Endodermal cell (in vitro differentiated cells): ENCODE measurements around the gene STRN3. TPM values are rescaled to one million over a fixed set of nuclear protein-coding genes. Genes with fewer than 3 reads are reported as not detected.

Experiments used
- DNase-seq: peaks from one replicate; pipeline ENCODE4 v3.0.0-alpha.2; 2017
- H3K27ac ChIP-seq: 2 replicates; pipeline ENCODE4 v1.5.1; 2013; ENCODE audit warnings: mild to moderate bottlenecking, low read depth, low read length, moderate library complexity
- H3K27me3 ChIP-seq: 2 replicates; pipeline ENCODE4 v1.6.1; 2013; ENCODE audit warnings: mild to moderate bottlenecking, low read length, moderate library complexity; ENCODE audit not compliant: insufficient read depth, control insufficient read depth, poor library complexity, severe bottlenecking
- H3K36me3 ChIP-seq: 2 replicates; pipeline ENCODE4 v1.7.0; 2013; ENCODE audit warnings: mild to moderate bottlenecking, low read length, moderate library complexity; ENCODE audit not compliant: control insufficient read depth, insufficient read depth
- H3K4me1 ChIP-seq: one replicate; pipeline ENCODE4 v1.7.0; 2013; ENCODE audit warnings: low read length; ENCODE audit not compliant: control insufficient read depth, insufficient read depth
- H3K4me3 ChIP-seq: 2 replicates; pipeline ENCODE4 v1.5.1; 2013; ENCODE audit warnings: mild to moderate bottlenecking, low read length, moderate library complexity
- H3K9ac ChIP-seq: 2 replicates; pipeline ENCODE4 v1.6.1; 2013; ENCODE audit warnings: mild to moderate bottlenecking, low read length, moderate library complexity; ENCODE audit not compliant: poor library complexity, severe bottlenecking; ENCODE audit errors: extremely low read depth
- H3K9me3 ChIP-seq: 2 replicates; pipeline ENCODE4 v1.6.1; 2013; ENCODE audit warnings: mild to moderate bottlenecking, low read length, moderate library complexity; ENCODE audit not compliant: control insufficient read depth
- H3K27ac Mint-ChIP-seq: 2 replicates; pipeline ENCODE4 v1.8.0; 2020; ENCODE audit warnings: mixed read lengths
- H3K27me3 Mint-ChIP-seq: 2 replicates; pipeline ENCODE4 v1.8.0; 2021; ENCODE audit warnings: mild to moderate bottlenecking, mixed read lengths; ENCODE audit not compliant: insufficient read depth
- H3K36me3 Mint-ChIP-seq: 2 replicates; pipeline ENCODE4 v1.8.0; 2020; ENCODE audit warnings: low read depth, mixed read lengths
- H3K4me1 Mint-ChIP-seq: 2 replicates; pipeline ENCODE4 v1.8.0; 2020; ENCODE audit warnings: mixed read lengths
- H3K4me3 Mint-ChIP-seq: 2 replicates; pipeline ENCODE4 v1.8.0; 2020; ENCODE audit warnings: mild to moderate bottlenecking, moderate library complexity, mixed read lengths
- H3K9me3 Mint-ChIP-seq: 2 replicates; pipeline ENCODE4 v1.8.0; 2020; ENCODE audit warnings: mild to moderate bottlenecking, mixed read lengths
- WGBS, 2 experiments: methylation state at CpG; one replicate each; pipeline versions ENCODE4 v1.1.5 to v1.1.7; 2013; ENCODE audit warnings: missing lambda C conversion rate in 2 of 2, mixed read lengths in 1 of 2; ENCODE audit not compliant: insufficient coverage in 1 of 2, insufficient read length in 1 of 2; 5-methylcytosine and 5-hydroxymethylcytosine counted together
- total RNA-seq, 2 donors: library from RNA; stranded (reverse); fragmentation: NEBNext Ultra II Directional in 1 of 2; extraction: Animal tissue kit (Norgen Biotek cat#: 25700) in 1 of 2; gene quantifications; 2 replicates in 1 of 2; 3 replicates in 1 of 2; pipeline ENCODE4 v1.2.1, GENCODE V29; 2021
- TF ChIP-seq, protein P1 (sequence below): fragments of 200-600 bp; sonication (generic); conservative IDR thresholded peaks from 2 replicates; pipeline ENCODE4 v1.5.0; 2021; ENCODE audit warnings: antibody characterized with exemption, mild to moderate bottlenecking

STRN3 gene
- total RNA-seq, 2 donors from 2014 or later = 56.5 to 58.9 TPM

DNA sequence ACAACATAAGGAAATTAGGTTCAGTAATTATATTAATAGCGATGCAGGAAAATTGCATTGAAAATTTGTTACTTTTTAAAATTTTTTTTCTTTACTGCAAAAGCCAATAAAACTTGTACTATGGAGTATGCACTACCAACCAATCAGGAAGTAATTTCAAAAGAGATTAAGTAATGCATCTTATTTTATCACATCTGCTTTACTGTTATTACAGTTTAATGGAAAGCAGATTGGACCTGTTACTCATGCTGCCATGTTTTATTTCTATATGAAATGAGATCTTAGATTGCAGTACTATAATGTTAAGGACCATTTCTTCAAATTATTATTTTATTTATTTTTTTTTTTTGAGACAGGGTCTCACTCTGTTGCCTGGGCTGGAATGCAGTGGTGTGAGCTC lies 1.7 kb upstream of the STRN3 start:
- no peaks in the 10 kb centered on the region for H3K9me3 Mint-ChIP-seq
- H3K36me3 ChIP-seq = peaks cover 3% of the 10 kb centered on the region
- no peaks in the 10 kb centered on the region for H3K27me3 Mint-ChIP-seq
- no peak for DNase-seq
- H3K9ac ChIP-seq = no peak overlapping the region
- no peaks in the 10 kb centered on the region for H3K27me3 ChIP-seq
- TF ChIP-seq, protein P1, sequence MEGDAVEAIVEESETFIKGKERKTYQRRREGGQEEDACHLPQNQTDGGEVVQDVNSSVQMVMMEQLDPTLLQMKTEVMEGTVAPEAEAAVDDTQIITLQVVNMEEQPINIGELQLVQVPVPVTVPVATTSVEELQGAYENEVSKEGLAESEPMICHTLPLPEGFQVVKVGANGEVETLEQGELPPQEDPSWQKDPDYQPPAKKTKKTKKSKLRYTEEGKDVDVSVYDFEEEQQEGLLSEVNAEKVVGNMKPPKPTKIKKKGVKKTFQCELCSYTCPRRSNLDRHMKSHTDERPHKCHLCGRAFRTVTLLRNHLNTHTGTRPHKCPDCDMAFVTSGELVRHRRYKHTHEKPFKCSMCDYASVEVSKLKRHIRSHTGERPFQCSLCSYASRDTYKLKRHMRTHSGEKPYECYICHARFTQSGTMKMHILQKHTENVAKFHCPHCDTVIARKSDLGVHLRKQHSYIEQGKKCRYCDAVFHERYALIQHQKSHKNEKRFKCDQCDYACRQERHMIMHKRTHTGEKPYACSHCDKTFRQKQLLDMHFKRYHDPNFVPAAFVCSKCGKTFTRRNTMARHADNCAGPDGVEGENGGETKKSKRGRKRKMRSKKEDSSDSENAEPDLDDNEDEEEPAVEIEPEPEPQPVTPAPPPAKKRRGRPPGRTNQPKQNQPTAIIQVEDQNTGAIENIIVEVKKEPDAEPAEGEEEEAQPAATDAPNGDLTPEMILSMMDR = no peak
- no CpG with 5 or more reads among the region's 1 CpG for WGBS, 2 experiments
- peak overlapping the region; percentile 94 for H3K4me3 ChIP-seq
- peaks cover 10% of the 10 kb centered on the region for H3K4me1 ChIP-seq
- peak overlapping the region; percentile 84 for H3K4me3 Mint-ChIP-seq
- no peaks in the 10 kb centered on the region for H3K9me3 ChIP-seq
- H3K27ac ChIP-seq = no peak overlapping the region
- no peak overlapping the region for H3K27ac Mint-ChIP-seq
- peaks cover under 1% of the 10 kb centered on the region for H3K36me3 Mint-ChIP-seq
- peaks cover 39% of the 10 kb centered on the region for H3K4me1 Mint-ChIP-seq

DNA sequence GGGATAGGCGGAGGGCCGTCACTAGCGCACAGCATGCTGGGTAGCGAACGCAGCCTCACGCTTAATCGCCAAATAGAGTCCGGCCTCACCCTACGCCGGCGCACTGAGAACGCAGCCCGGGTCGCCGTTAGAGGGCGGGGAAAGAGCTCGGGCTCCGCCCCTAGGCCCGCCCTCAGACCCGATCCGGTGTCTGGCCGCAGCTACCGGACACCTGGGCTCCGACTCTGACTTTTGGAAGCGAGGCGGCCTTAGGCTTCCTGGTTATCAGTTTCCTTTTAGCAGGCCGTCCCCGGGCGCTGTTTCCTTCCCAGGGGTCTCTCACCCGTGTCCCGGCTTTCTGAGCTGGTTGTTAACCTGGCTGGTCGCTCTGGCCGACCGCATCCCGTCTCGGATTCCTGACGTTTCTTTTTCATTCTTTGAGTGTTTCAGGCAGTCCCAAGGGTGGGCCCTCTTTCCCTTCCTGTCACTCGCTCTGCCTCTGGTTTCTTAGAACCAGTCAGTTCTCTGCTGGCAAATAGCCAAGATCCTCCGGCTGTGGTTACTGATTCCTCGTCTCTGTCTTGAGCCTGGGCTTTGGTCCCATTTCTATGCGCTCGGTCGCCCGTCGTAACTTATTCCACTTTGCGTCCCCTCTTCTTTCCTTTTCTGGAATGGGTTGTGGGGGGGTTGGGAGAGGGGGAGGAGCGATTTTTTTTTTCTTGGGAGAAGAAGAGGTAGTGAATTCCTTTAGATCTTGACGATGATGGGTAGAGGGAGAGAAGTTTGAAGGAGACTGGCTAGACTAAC lies 464 bp upstream of the STRN3 start:
- peak; percentile 98 for DNase-seq
- TF ChIP-seq, protein P1 = no peak
- Histone ChIP-seq H3K4me1 (peaks cover 10% of the 10 kb centered on the region), H3K27me3 (no peaks in the 10 kb centered on the region), H3K36me3 (peaks cover 15% of the 10 kb centered on the region), H3K9me3 (peaks cover 1% of the 10 kb centered on the region), H3K9ac (peak overlapping the region; percentile 91), H3K27ac (peak overlapping the region; percentile 94), H3K4me3 (peak overlapping the region; percentile 94)
- 0 to 1% methylated on average over 24 to 47 of the region's 48 CpGs for WGBS, 2 experiments
- no peaks in the 10 kb centered on the region for H3K27me3 Mint-ChIP-seq
- H3K27ac Mint-ChIP-seq = peak overlapping the region; percentile 97
- peaks cover 37% of the 10 kb centered on the region for H3K4me1 Mint-ChIP-seq
- H3K9me3 Mint-ChIP-seq = no peaks in the 10 kb centered on the region
- H3K4me3 Mint-ChIP-seq = peak overlapping the region; percentile 84
- peaks cover 6% of the 10 kb centered on the region for H3K36me3 Mint-ChIP-seq

DNA sequence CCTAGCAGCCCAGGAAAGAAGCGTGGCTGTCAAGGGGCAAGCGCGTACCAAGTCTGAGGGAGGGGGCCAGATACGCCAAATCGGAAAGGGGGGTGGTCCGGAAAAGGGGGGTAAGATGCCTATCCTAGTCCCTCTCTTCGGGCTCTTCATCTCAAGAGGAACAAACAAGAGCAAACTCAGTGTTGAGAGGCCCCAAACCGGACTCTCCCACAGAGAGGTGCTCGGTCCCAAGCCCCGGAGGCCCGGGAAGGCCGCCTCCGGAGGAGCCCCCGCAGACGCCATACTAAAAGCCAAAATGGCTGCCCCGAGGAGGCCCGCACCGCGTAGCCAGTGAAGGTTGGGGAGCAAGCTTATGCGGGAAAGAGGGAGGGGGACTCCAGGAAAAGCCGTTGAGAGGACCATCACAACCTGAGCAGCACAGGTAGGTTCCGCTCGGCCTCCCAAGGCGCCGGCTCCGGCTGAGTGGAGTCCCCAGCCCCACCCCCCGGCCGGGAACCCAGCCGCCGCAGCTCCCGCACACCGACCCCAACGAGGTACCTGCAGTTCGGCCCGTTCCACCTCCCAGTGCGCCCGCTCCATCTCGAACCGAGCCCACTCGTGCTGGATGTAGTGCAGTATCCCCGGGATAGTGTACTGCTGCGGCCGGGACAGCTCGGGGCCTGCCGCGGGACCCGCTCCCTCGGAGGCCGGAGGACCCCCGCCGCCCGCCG lies 657 bp downstream of the STRN3 start, which contains the start of gene AP4S1:
Gene AP4S1, plus strand, starts transcription at position 283 of the 710 bp plus-strand sequence. CDS start 40,548 bp downstream, outside the sequence.
- H3K9ac ChIP-seq = peak within 1 kb of the TSS; percentile 91
- H3K27ac ChIP-seq = peak within 1 kb of the TSS; percentile 94
- WGBS, 2 experiments = 0% methylated on average over 14 to 53 of the region's 53 CpGs
- peak; percentile 85 for DNase-seq
- TF ChIP-seq, protein P1 = no peak
- H3K4me3 ChIP-seq = peak within 1 kb of the TSS; percentile 94
- peak within 1 kb of the TSS; percentile 97 for H3K27ac Mint-ChIP-seq
- H3K4me1 ChIP-seq = peaks cover 5% of the 10 kb centered on the region
- peaks cover 5% of the 10 kb centered on the region for H3K9me3 ChIP-seq
- peaks cover 28% of the 10 kb centered on the region for H3K4me1 Mint-ChIP-seq
- peaks cover 27% of the 10 kb centered on the region for H3K36me3 ChIP-seq
- no peaks in the 10 kb centered on the region for H3K27me3 Mint-ChIP-seq
- H3K27me3 ChIP-seq = no peaks in the 10 kb centered on the region
- no peaks in the 10 kb centered on the region for H3K9me3 Mint-ChIP-seq
- peaks cover 17% of the 10 kb centered on the region for H3K36me3 Mint-ChIP-seq
- peak within 1 kb of the TSS; percentile 84 for H3K4me3 Mint-ChIP-seq
